Measurements from ENCODE around the gene PITPNM1. TPM values are rescaled to one million over a fixed set of nuclear protein-coding genes. Genes with fewer than 3 reads are reported as not detected.
"Not testable (repeated sequence)": the region's sequence is repeated elsewhere in the genome, so short reads cannot be mapped to it uniquely, and the experiment has no call there.

PITPNM1 gene
- total RNA-seq, 1 donor from 2014 or later: 40.5 TPM

DNA sequence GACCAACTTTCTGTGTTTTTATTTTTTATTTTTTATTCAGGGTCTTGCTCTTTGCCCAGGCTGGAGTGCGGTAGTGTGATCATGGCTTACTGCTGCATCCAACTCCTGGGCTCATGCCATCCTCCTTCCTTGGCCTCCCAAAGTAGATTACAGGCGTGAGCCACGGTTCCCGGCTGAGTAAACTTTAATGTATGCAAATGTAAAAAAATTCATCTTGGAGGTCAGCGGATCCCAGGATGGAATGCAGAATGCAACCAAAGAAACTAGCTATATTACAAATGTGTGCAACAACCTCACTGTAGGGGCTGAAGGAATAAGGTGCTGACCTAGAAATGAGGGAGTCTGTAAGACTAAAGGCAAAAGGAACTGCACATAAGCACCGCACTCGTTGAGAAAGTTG is 9.0 kb upstream of the PITPNM1 start:
- H3K9me3 Mint-ChIP-seq (ENCODE audit: low read depth): no peaks in the 10 kb centered on the region
- H3K4me1 Mint-ChIP-seq (ENCODE audit: low read depth): peaks cover 2% of the 10 kb centered on the region
- H3K4me3 Mint-ChIP-seq (ENCODE audit: unreplicated experiment): no peak overlapping the region
- H3K36me3 Mint-ChIP-seq (ENCODE audit: low read depth): no peaks in the 10 kb centered on the region
- no peak overlapping the region for H3K27ac Mint-ChIP-seq (ENCODE audit: unreplicated experiment)
- TF ChIP-seq CTCF (IDR thresholded peaks at IDR 0.05): no peak
- peaks cover 4% of the 10 kb centered on the region for H3K27me3 Mint-ChIP-seq (ENCODE audit: low read depth)
- DNase-seq (ENCODE audit: low spot score): no peak

- not testable (repeated sequence) for H3K27me3 Mint-ChIP-seq (ENCODE audit: low read depth); H3K4me3 Mint-ChIP-seq (ENCODE audit: unreplicated experiment)
Measured at GRCh38 chr11:67511558-67511957, 6.4 kb upstream of the PITPNM1 start.

GRCh38 chr11:67510023-67510345 is 4.8 kb upstream of the PITPNM1 start:
- no peak for DNase-seq (ENCODE audit: low spot score)

More at GRCh38 chr11:67511558-67511957, 6.4 kb upstream of the PITPNM1 start:
- not testable (repeated sequence) for H3K9me3 Mint-ChIP-seq (ENCODE audit: low read depth); H3K27ac Mint-ChIP-seq (ENCODE audit: unreplicated experiment); H3K36me3 Mint-ChIP-seq (ENCODE audit: low read depth)
- peaks cover 20% of the 10 kb centered on the region for H3K4me1 Mint-ChIP-seq (ENCODE audit: low read depth)
- peak; percentile 26 for DNase-seq (ENCODE audit: low spot score)

DNA sequence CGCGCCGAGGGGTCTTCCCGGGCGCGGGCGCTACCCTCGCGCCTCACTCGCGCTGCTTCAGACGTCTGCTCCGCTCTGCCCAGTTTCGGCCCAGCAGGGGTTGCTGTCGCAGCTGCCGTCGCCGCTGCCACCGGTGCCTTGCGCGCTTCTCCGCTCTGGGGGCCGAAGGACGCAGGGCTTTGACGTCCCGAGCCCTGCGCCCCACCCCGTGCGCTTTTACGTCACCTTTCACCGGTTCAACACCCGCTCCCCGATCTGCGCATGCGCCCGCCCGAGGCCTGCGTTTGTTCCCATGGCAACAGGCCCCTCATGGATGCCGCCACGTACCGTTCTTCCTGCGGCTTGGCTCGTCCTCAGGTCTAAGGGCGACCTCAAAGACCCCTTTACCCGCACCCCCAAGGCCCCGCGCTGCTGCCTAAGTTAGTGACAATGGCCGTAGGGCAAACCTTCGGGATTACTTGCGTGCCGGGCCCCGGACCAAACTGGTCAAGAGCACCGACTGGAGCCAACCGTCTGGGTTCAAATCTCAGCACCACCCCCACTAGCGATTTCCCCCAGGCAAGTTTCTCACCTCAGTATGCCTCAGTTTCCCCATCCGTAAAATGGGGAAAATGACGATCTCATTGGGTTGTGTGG is 3.4 kb upstream of the PITPNM1 start:
- Mint-ChIP-seq H3K9me3 (ENCODE audit: low read depth) (no peaks in the 10 kb centered on the region), H3K27me3 (ENCODE audit: low read depth) (no peaks in the 10 kb centered on the region), H3K36me3 (ENCODE audit: low read depth) (no peaks in the 10 kb centered on the region), H3K27ac (ENCODE audit: unreplicated experiment) (peak overlapping the region; percentile 91), H3K4me3 (ENCODE audit: unreplicated experiment) (peak overlapping the region; percentile 82), H3K4me1 (ENCODE audit: low read depth) (peaks cover 39% of the 10 kb centered on the region)
- DNase-seq (ENCODE audit: low spot score): peak; percentile 99
- TF ChIP-seq CTCF (IDR thresholded peaks at IDR 0.05): peak; percentile 44

More at GRCh38 chr11:67510023-67510345, 4.8 kb upstream of the PITPNM1 start:
- TF ChIP-seq CTCF (IDR thresholded peaks at IDR 0.05): no peak
- Mint-ChIP-seq H3K27me3 (ENCODE audit: low read depth) (peaks cover 4% of the 10 kb centered on the region), H3K9me3 (ENCODE audit: low read depth) (no peaks in the 10 kb centered on the region), H3K4me3 (ENCODE audit: unreplicated experiment) (no peak overlapping the region), H3K27ac (ENCODE audit: unreplicated experiment) (no peak overlapping the region), H3K4me1 (ENCODE audit: low read depth) (peaks cover 32% of the 10 kb centered on the region), H3K36me3 (ENCODE audit: low read depth) (no peaks in the 10 kb centered on the region)

GRCh38 chr11:67507864-67508485 is 2.8 kb upstream of the PITPNM1 start, which contains the start of gene CDK2AP2:
Gene CDK2AP2, minus strand, starts transcription at chr11:67508162. Its CDS starts 80 bp downstream, at chr11:67508082.
- H3K9me3 Mint-ChIP-seq (ENCODE audit: low read depth): no peaks in the 10 kb centered on the region
- H3K27me3 Mint-ChIP-seq (ENCODE audit: low read depth): no peaks in the 10 kb centered on the region
- H3K36me3 Mint-ChIP-seq (ENCODE audit: low read depth): no peaks in the 10 kb centered on the region
- peak within 1 kb of the TSS; percentile 91 for H3K27ac Mint-ChIP-seq (ENCODE audit: unreplicated experiment)
- peak within 1 kb of the TSS; percentile 82 for H3K4me3 Mint-ChIP-seq (ENCODE audit: unreplicated experiment)
- H3K4me1 Mint-ChIP-seq (ENCODE audit: low read depth): peaks cover 43% of the 10 kb centered on the region
- no peak for TF ChIP-seq CTCF (IDR thresholded peaks at IDR 0.05)
- DNase-seq (ENCODE audit: low spot score): peak; percentile 100

All from chondrocyte (in vitro differentiated cells).